HepG2 (cell line): Measurements from ENCODE around the gene CREM. TPM values are rescaled to one million over a fixed set of nuclear protein-coding genes. Genes with fewer than 3 reads are reported as not detected.

ENCODE experiments used
- ATM ChIP-seq: fragments of 450-650 bp; IDR thresholded peaks from 2 replicates; pipeline ENCODE4 v1.7.1; 2017; ENCODE audit warnings: mild to moderate bottlenecking, borderline replicate concordance
- BCL6 ChIP-seq: IDR thresholded peaks from 2 replicates; pipeline ENCODE4 v1.6.1; 2016; ENCODE audit warnings: missing genetic modification reagents, missing compliant biosample characterization
- GATAD2A ChIP-seq: IDR thresholded peaks from 2 replicates; pipeline ENCODE4 v1.6.1; 2016
- GMEB2 ChIP-seq: IDR thresholded peaks from 2 replicates; pipeline ENCODE4 v1.6.1; 2016; ENCODE audit warnings: missing biosample characterization, missing genetic modification reagents, low read depth
- HIVEP1 ChIP-seq: sonication (generic); formaldehyde crosslinking; IDR thresholded peaks from 2 replicates; pipeline ENCODE4 v1.4.0; 2020; ENCODE audit warnings: mild to moderate bottlenecking, missing genetic modification reagents
- KDM6A ChIP-seq: IDR thresholded peaks from 2 replicates; pipeline ENCODE4 v1.6.1; 2016; ENCODE audit warnings: low read depth
- KMT2A ChIP-seq: sonication (generic); formaldehyde crosslinking; IDR thresholded peaks from 2 replicates; pipeline ENCODE4 v1.4.0; 2020; ENCODE audit warnings: missing genetic modification reagents
- MED13 ChIP-seq: sonication (generic); formaldehyde crosslinking; IDR thresholded peaks from 2 replicates; pipeline ENCODE4 v1.5.0; 2020; ENCODE audit warnings: missing genetic modification reagents
- PPARG ChIP-seq: conservative IDR thresholded peaks from 2 replicates; pipeline ENCODE4 v1.6.1; 2016; ENCODE audit warnings: missing biosample characterization, missing genetic modification reagents
- TEAD3 ChIP-seq: optimal IDR thresholded peaks from 2 replicates; pipeline ENCODE3; 2016; ENCODE audit warnings: borderline replicate concordance
- TP53 ChIP-seq: sonication (generic); formaldehyde crosslinking; conservative IDR thresholded peaks from 2 replicates; pipeline ENCODE4 v1.4.0; 2020; ENCODE audit warnings: missing genetic modification reagents
- XRCC5 ChIP-seq: fragments of 200-400 bp; formaldehyde crosslinking; optimal IDR thresholded peaks from 2 replicates; pipeline ENCODE3; 2017; ENCODE audit warnings: mild to moderate bottlenecking, low read length
- ZBTB40 ChIP-seq, 2 experiments: fragments of 450-650 bp in 1 of 2; sonication (generic) in 1 of 2; formaldehyde crosslinking in 1 of 2; IDR thresholded peaks; 2 replicates each; pipeline versions ENCODE4 v1.6.1 to v1.8.0; 2016 to 2022; ENCODE audit warnings: antibody characterized with exemption in 1 of 2, mild to moderate bottlenecking in 1 of 2, missing genetic modification reagents in 1 of 2
- ZNF780A ChIP-seq: sonication (generic); formaldehyde crosslinking; IDR thresholded peaks from 2 replicates; pipeline ENCODE4 v1.8.0; 2022; ENCODE audit warnings: mild to moderate bottlenecking, missing genetic modification reagents, moderate library complexity
- ZNF784 ChIP-seq: sonication (generic); formaldehyde crosslinking; IDR thresholded peaks from 2 replicates; pipeline ENCODE4 v1.5.1; 2020; ENCODE audit warnings: missing genetic modification reagents, mild to moderate bottlenecking, borderline replicate concordance
- polyA plus RNA-seq, 8 experiments: library from polyadenylated mRNA; depleted of rRNA in 3 of 8; stranded (reverse) in 7 of 8; unstranded in 1 of 8; fragments of >200 nt; fragmentation: Illumina TruSeq in 4 of 8; extraction: Trizol in 4 of 8; gene quantifications; 2 replicates each; pipeline versions ENCODE4 v1.2.1 to v1.2.3, GENCODE V29; 2011 to 2016; ENCODE audit warnings: low read depth in 4 of 8, missing spikeins in 1 of 8, mixed read lengths in 1 of 8; ENCODE audit not compliant: insufficient read depth in 1 of 8
- total RNA-seq, 5 experiments: library from RNA; depleted of rRNA; stranded (reverse); fragments of >200 nt; fragmentation: Illumina TruSeq; extraction: Trizol; gene quantifications; 2 replicates each; pipeline ENCODE4 v1.2.3, GENCODE V29; 2016; ENCODE audit warnings: low read depth in 1 of 5

Gene CREM
- total and polyA plus RNA-seq, 2 of the 13 experiments (the other 11 are each of a cell fraction or from before 2014, with no cell fraction given) = 21.3 to 25.4 TPM

DNA sequence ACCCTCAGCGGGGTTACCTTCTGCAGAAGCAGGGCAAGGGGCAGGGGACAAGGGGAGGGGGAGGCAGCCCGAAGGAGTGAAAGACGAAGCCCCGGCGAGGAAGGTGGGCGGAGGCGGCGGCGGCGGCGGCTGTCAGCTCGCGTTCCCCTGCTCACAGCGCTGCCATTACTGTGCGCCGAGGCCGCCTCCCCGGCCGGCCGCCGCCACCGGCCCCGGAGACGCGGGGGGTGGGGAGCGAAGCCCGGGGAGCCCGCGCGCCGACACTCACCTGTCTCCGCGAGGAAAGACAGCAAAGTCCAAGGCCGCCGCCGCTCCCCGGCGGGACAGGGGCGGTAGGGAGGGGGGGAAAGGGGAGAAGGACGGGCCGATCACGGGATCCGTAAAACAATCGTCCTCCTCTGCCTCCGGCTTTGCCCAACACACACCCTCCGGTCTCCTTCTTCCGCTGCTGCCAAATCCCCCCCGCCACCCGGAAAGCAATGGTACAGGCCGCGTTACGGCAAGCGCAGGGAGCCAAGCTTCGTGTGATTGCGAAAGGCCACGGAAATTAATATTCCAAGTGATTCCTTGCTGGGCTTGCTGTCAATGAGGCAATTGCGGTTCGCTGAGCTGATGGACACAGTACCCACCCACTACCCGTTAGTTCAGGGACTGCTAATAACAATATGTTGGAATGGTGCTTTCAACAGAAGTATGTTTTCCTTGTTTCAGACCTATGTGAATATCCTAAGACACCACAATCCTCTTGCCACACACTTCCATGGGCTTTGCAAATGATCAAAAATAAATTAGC, 36.3 kb upstream of the CREM start, which contains the start of gene CUL2 (continued):
- TF ChIP-seq ATM (no peak), PPARG (CRISPR knock-in tag) (peak; percentile 27; the same call in 1 of the 2 replicates), KDM6A (CRISPR knock-in tag) (no peak), ZNF784 (peak; percentile 34; the same call in 1 of the 2 replicates), ZBTB40 (IDR thresholded peaks at IDR 0.05) (no peak), ZBTB40 (CRISPR knock-in tag; IDR thresholded peaks at IDR 0.05) (peak; percentile 33; the same call in 1 of the 2 replicates), GMEB2 (CRISPR knock-in tag) (0 out of 2 replicates have a peak, but pooled peaks have one; percentile 15), XRCC5 (peak; percentile 36), GATAD2A (CRISPR knock-in tag) (peak; percentile 69), ZNF780A (CRISPR knock-in tag) (no peak), TEAD3 (CRISPR knock-in tag) (peak; percentile 65), MED13 (CRISPR knock-in tag) (peak; percentile 69; the same call in 1 of the 2 replicates), TP53 (CRISPR knock-in tag) (no peak), HIVEP1 (CRISPR knock-in tag) (no peak), KMT2A (peak; percentile 48), BCL6 (CRISPR knock-in tag) (0 out of 2 replicates have a peak, but pooled peaks have one; percentile 34)
